Airway epithelial cell (primary cell): ENCODE results near the gene SMTNL1. TPM values are rescaled to one million over a fixed set of nuclear protein-coding genes. Genes with fewer than 3 reads are reported as not detected.

Experiments
- total RNA-seq: library from RNA; depleted of rRNA; stranded (reverse); fragments of >200 nt; gene quantifications from 2 replicates; pipeline ENCODE4 v1.2.3, GENCODE V29; 2015

Gene SMTNL1, protein sequence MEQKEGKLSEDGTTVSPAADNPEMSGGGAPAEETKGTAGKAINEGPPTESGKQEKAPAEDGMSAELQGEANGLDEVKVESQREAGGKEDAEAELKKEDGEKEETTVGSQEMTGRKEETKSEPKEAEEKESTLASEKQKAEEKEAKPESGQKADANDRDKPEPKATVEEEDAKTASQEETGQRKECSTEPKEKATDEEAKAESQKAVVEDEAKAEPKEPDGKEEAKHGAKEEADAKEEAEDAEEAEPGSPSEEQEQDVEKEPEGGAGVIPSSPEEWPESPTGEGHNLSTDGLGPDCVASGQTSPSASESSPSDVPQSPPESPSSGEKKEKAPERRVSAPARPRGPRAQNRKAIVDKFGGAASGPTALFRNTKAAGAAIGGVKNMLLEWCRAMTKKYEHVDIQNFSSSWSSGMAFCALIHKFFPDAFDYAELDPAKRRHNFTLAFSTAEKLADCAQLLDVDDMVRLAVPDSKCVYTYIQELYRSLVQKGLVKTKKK
- total RNA-seq: not detected in 2 replicates

GRCh38 chr11:57536947-57537619, at the start of gene SMTNL1:
Gene SMTNL1, plus strand, starts transcription at chr11:57537595. Its CDS starts 5,048 bp downstream, at chr11:57542643.

GRCh38 chr11:57515332-57516060, 21.9 kb upstream of the SMTNL1 start, which contains the start of gene SLC43A1:
Gene SLC43A1, minus strand, starts transcription at chr11:57515702. Its CDS starts 1,591 bp downstream, at chr11:57514111.

DNA sequence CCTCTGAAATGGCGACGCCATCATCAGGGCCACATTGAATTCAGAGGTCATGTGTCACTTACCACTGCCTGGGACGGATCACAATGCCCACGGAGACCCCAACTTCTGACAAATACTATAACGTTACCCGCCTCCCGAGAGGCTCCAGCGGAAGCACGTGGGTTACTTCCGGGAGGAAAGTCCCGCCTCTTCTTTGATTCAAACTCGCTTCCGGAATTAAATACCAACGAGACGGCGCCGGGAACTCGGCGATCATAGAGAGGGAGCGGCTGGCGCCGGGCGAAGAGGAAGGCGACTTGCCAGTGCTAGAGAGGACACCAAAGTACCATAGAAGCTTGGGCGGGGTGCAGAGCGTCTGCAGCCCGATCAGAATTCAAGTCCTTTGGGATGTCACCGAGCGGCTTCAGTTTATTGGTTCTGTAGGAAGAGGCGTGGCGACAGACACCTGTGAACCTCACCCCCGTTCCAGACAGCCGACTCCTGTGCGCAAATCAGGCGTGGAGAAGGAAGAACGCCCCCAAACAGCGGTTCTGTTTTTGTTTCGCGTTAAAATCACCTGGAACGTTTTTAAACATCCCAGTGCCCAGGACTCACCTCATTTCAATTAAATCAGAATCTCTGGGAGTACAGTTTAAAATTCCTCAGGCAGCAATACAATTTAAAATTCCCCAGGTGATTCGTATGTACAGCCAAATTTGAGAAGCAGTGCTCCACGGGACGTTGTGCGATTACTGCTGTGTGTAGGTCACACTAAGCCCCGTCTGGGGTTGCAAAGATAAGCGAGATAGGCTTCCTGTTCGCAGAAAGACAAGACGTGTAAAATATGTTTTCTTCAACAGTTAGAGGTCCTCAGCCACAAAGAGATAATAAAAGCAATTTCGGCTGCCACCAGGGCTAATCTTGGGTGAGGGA, 6.5 kb upstream of the SMTNL1 start, which contains the start of gene TIMM10:
Gene TIMM10, minus strand, starts transcription at position 159 of the 912 bp plus-strand sequence. CDS start 565 bp downstream, outside the sequence.

GRCh38 chr11:57567515-57568329, 30.3 kb downstream of the SMTNL1 start, which contains the start of gene UBE2L6:
Gene UBE2L6, minus strand, starts transcription at chr11:57567672. Its CDS starts 61 bp downstream, at chr11:57567611.

GRCh38 chr11:57597461-57597915, 60.1 kb downstream of the SMTNL1 start, which contains the start of gene SERPING1:
Gene SERPING1, plus strand, starts transcription at chr11:57597685. Its CDS starts 586 bp downstream, at chr11:57598271.

Other genes with a start within 250 kb of the SMTNL1 start
- gene TNKS1BP1, start 212.6 kb upstream of the SMTNL1 start, total RNA-seq: 213 and 231 TPM in 2 replicates
- gene SSRP1, start 201.7 kb upstream of the SMTNL1 start, total RNA-seq: 123 and 148 TPM in 2 replicates
- not detected in 2 replicates for gene P2RX3, start 199.2 kb upstream of the SMTNL1 start, total RNA-seq
- not detected in 2 replicates for gene PRG3, start 156.4 kb upstream of the SMTNL1 start, total RNA-seq
- gene PRG2, start 146.9 kb upstream of the SMTNL1 start, total RNA-seq: not detected in 2 replicates
- 36.7 and 39.1 TPM in 2 replicates for gene SLC43A3, start 110.5 kb upstream of the SMTNL1 start, total RNA-seq
- 0.14 TPM in 1 of 2 replicates, not detected in the other for gene RTN4RL2, start 77.1 kb upstream of the SMTNL1 start, total RNA-seq
- gene SLC43A1, start 21.9 kb upstream of the SMTNL1 start, total RNA-seq: 0.79 and 2.1 TPM in 2 replicates
- gene TIMM10, start 6.8 kb upstream of the SMTNL1 start, total RNA-seq: 66.0 and 89.9 TPM in 2 replicates
- 4.6 and 4.9 TPM in 2 replicates for gene UBE2L6, start 30.1 kb downstream of the SMTNL1 start, total RNA-seq
- gene SERPING1, start 60.1 kb downstream of the SMTNL1 start, total RNA-seq: 0.42 and 1.1 TPM in 2 replicates
- not detected in 2 replicates for gene YPEL4, start 112.3 kb downstream of the SMTNL1 start, total RNA-seq
- 14.5 and 16.4 TPM in 2 replicates for gene CLP1, start 120.2 kb downstream of the SMTNL1 start, total RNA-seq
- gene ZDHHC5, start 130.5 kb downstream of the SMTNL1 start, total RNA-seq: 35.3 and 50.7 TPM in 2 replicates
- gene MED19, start 174.6 kb downstream of the SMTNL1 start, total RNA-seq: 7.3 and 18.8 TPM in 2 replicates
- gene TMX2, start 175.0 kb downstream of the SMTNL1 start, total RNA-seq: 47.6 and 65.7 TPM in 2 replicates
- gene SELENOH, start 203.9 kb downstream of the SMTNL1 start, total RNA-seq: 174 and 240 TPM in 2 replicates
- gene BTBD18, start 214.2 kb downstream of the SMTNL1 start, total RNA-seq: not detected in 2 replicates
- gene CTNND1, start 224.2 kb downstream of the SMTNL1 start, total RNA-seq: 151 and 171 TPM in 2 replicates